ENCODE data around the gene MRPL32. TPM values are rescaled to one million over a fixed set of nuclear protein-coding genes. Genes with fewer than 3 reads are reported as not detected.
A peak's percentile ranks its signal among the peaks of the same experiment; 100 is the strongest.

The MRPL32 gene
- polyA plus RNA-seq, 2 of the 4 experiments (the other 2 are of a cell fraction) = 76.0 to 90.4 TPM

GRCh38 chr7:42930889-42931288 is 1.3 kb upstream of the MRPL32 start:
- 9% methylated on average over 5 of the region's 5 CpGs for WGBS (ENCODE audit: missing lambda C conversion rate)
- TF ChIP-seq FOSB (CRISPR knock-in tag; IDR thresholded peaks at IDR 0.05) (no peak), TP53 (CRISPR knock-in tag; IDR thresholded peaks at IDR 0.05) (no peak), RNF2 (IDR thresholded peaks at IDR 0.05; ENCODE audit: borderline replicate concordance, low read depth) (no peak), CHD4 (IDR thresholded peaks at IDR 0.05; ENCODE audit: borderline replicate concordance) (no peak), PHF8 (IDR thresholded peaks at IDR 0.05; ENCODE audit: borderline replicate concordance, low read depth) (no peak), NR3C1 (IDR thresholded peaks at IDR 0.05) (no peak), MAX (IDR thresholded peaks at IDR 0.05) (no peak), ESRRA (IDR thresholded peaks at IDR 0.05; ENCODE audit: borderline replicate concordance, low read length) (no peak), RAD21 (conservative IDR thresholded peaks at IDR 0.05 in 1 of 2, IDR thresholded peaks at IDR 0.05 in 1 of 2) (no peak), CBX8 (IDR thresholded peaks at IDR 0.05) (no peak), MAZ (IDR thresholded peaks at IDR 0.05; ENCODE audit: borderline replicate concordance, low read depth, low read length) (no peak), HDAC2 (IDR thresholded peaks at IDR 0.05) (no peak), CEBPB (IDR thresholded peaks at IDR 0.05) (no peak), CHD2 (IDR thresholded peaks at IDR 0.05; ENCODE audit: low read length, partially characterized antibody) (no peak), EHF (CRISPR knock-in tag; IDR thresholded peaks at IDR 0.05) (no peak), SMC3 (IDR thresholded peaks at IDR 0.05) (no peak)
- Histone ChIP-seq H3K9me3 (no peaks in the 10 kb centered on the region), H3K4me3 (peak overlapping the region; percentile 85), H3K27ac (peak overlapping the region; percentile 87 to 92), H3K4me1 (peaks cover 21% of the 10 kb centered on the region; the same call in 2 of the 3 replicates), H3K4me2 (peak overlapping the region; percentile 92)
- no peak for ATAC-seq
- DNase-seq (ENCODE audit: low read depth in 1 of 2, low spot score in 1 of 2) = no peak
- FAIRE-seq = no peak
- CTCF ChIA-PET = interaction anchor here (0.9 to 6.1 kb wide), 4 partner anchors 9 to 333 kb away, joined by 3 to 53 read pairs (median 7); partner anchors contain the start of gene C7orf25
- POLR2A ChIA-PET = no interaction called here

GRCh38 chr7:42931447-42931833 is 736 bp upstream of the MRPL32 start:
- DNase-seq (ENCODE audit: low read depth in 1 of 2, low spot score in 1 of 2) (no peak), FAIRE-seq (no peak), ATAC-seq (no peak)
- TF ChIP-seq BHLHE40 (IDR thresholded peaks at IDR 0.05; ENCODE audit: low read depth, low read length) (no peak), JUNB (IDR thresholded peaks at IDR 0.05) (no peak), KDM1A (IDR thresholded peaks at IDR 0.05; ENCODE audit: low read depth) (no peak), MYC (IDR thresholded peaks at IDR 0.05; ENCODE audit: borderline replicate concordance, low read length) (no peak), RNF2 (IDR thresholded peaks at IDR 0.05; ENCODE audit: borderline replicate concordance, low read depth) (no peak), MAZ (IDR thresholded peaks at IDR 0.05; ENCODE audit: borderline replicate concordance, low read depth, low read length) (no peak)
- peak overlapping the region; percentile 92 for H3K4me2 ChIP-seq
- under 1% methylated on average over 11 of the region's 12 CpGs for WGBS (ENCODE audit: missing lambda C conversion rate)
- H3K4me1 ChIP-seq = peaks cover 21% of the 10 kb centered on the region; the same call in 2 of the 3 replicates
- H3K4me3 ChIP-seq = peak overlapping the region; percentile 85
- ChIA-PET CTCF (interaction anchor here (0.6 to 6.1 kb wide), 8 partner anchors 9 to 651 kb away, joined by 3 to 53 read pairs (median 4); partner anchors contain the start of genes C7orf25 and STK17A), POLR2A (interaction anchor here (0.6 to 2.8 kb wide), 8 partner anchors 7 to 794 kb away, joined by 3 to 23 read pairs (median 4); partner anchors contain the start of gene C7orf25)
- no peaks in the 10 kb centered on the region for H3K9me3 ChIP-seq
- peak overlapping the region; percentile 87 to 92 for H3K27ac ChIP-seq

GRCh38 chr7:42932811-42933591 is 825 bp downstream of the MRPL32 start:
- peaks cover 21% of the 10 kb centered on the region; the same call in 2 of the 3 replicates for H3K4me1 ChIP-seq
- ChIA-PET POLR2A (interaction anchor here (0.6 to 2.8 kb wide), 8 partner anchors 9 to 715 kb away, joined by 3 to 23 read pairs (median 4); partner anchors contain the start of gene C7orf25), CTCF (interaction anchor here (0.6 to 6.1 kb wide), 8 partner anchors 8 to 1954 kb away, joined by 3 to 53 read pairs (median 4); partner anchors contain the start of gene STK17A)
- no peak for DNase-seq (ENCODE audit: low read depth in 1 of 2, low spot score in 1 of 2)
- H3K4me3 ChIP-seq = peak overlapping the region; percentile 85
- no peaks in the 10 kb centered on the region for H3K9me3 ChIP-seq
- WGBS (ENCODE audit: missing lambda C conversion rate) = 8% methylated on average over 17 of the region's 17 CpGs
- TF ChIP-seq PBX3 (IDR thresholded peaks at IDR 0.05) = no peak
- no peak for TF ChIP-seq TP53 (CRISPR knock-in tag; IDR thresholded peaks at IDR 0.05)
- no peak for TF ChIP-seq HMGXB4 (CRISPR knock-in tag; IDR thresholded peaks at IDR 0.05; ENCODE audit: borderline replicate concordance)
- no peak for TF ChIP-seq POLR2AphosphoS2 (conservative IDR thresholded peaks at IDR 0.05; ENCODE audit: low read length)
- no peak for TF ChIP-seq MYC (IDR thresholded peaks at IDR 0.05; ENCODE audit: borderline replicate concordance, low read length)
- no peak for TF ChIP-seq EP300 (IDR thresholded peaks at IDR 0.05)
- TF ChIP-seq EHMT2 (IDR thresholded peaks at IDR 0.05; ENCODE audit: low read depth) = no peak
- no peak for TF ChIP-seq ATOH8 (CRISPR knock-in tag; IDR thresholded peaks at IDR 0.05; ENCODE audit: low read depth)
- TF ChIP-seq RAD21 (conservative IDR thresholded peaks at IDR 0.05 in 1 of 2, IDR thresholded peaks at IDR 0.05 in 1 of 2) = no peak
- H3K27ac ChIP-seq = peak overlapping the region; percentile 81 to 93
- H3K4me2 ChIP-seq = peak overlapping the region; percentile 90
- peak; percentile 42 to 59; a peak in 4 of 6 replicates for ATAC-seq
- no peak for FAIRE-seq
